Mucosa of rectum (tissue), 2 donors: ENCODE results near the gene DDX1.
"Not testable (repeated sequence)": the region's sequence is repeated elsewhere in the genome, so short reads cannot be mapped to it uniquely, and the experiment has no call there.

Experiments
- H3K27ac ChIP-seq, 2 donors: one replicate each; pipeline ENCODE4 v1.7.0; 2013; ENCODE audit warnings: inconsistent platforms in 2 of 2, low read depth in 2 of 2, low read length in 2 of 2
- H3K27me3 ChIP-seq, 2 donors: one replicate each; pipeline ENCODE4 v1.7.0; 2013; ENCODE audit warnings: low read length in 2 of 2; ENCODE audit not compliant: control insufficient read depth in 2 of 2, insufficient read depth in 2 of 2
- H3K36me3 ChIP-seq, 2 donors: one replicate each; pipeline ENCODE4 v1.7.0; 2013; ENCODE audit warnings: low read length in 2 of 2; ENCODE audit not compliant: control insufficient read depth in 2 of 2, insufficient read depth in 2 of 2
- H3K4me1 ChIP-seq, 2 donors: one replicate each; pipeline ENCODE4 v1.7.0; 2013; ENCODE audit warnings: low read length in 2 of 2, mild to moderate bottlenecking in 1 of 2; ENCODE audit not compliant: control insufficient read depth in 2 of 2, insufficient read depth in 2 of 2
- H3K4me3 ChIP-seq, 2 donors: one replicate each; pipeline ENCODE4 v1.7.0; 2013; ENCODE audit warnings: low read length in 2 of 2
- H3K9ac ChIP-seq, 2 donors: one replicate each; pipeline ENCODE4 v1.7.0; 2013; ENCODE audit warnings: low read length in 2 of 2, low read depth in 1 of 2, mild to moderate bottlenecking in 1 of 2
- H3K9me3 ChIP-seq, 2 donors: one replicate each; pipeline ENCODE4 v1.7.0; 2013; ENCODE audit warnings: low read length in 2 of 2; ENCODE audit not compliant: control insufficient read depth in 2 of 2
- donor health status: healthy.
- donor health status: Normal muscosa, but diverticular disease.

Gene DDX1

GRCh38 chr2:15606481-15607441 lies 15.1 kb downstream of the DDX1 start:
- Histone ChIP-seq H3K27ac (no peak overlapping the region), H3K4me3 (no peak overlapping the region), H3K27me3 (no peaks in the 10 kb centered on the region), H3K9ac (no peak overlapping the region), H3K4me1 (no peaks in the 10 kb centered on the region), H3K9me3 (no peaks in the 10 kb centered on the region), H3K36me3 (peaks cover 70 to 74% of the 10 kb centered on the region in 2 donors)

DNA sequence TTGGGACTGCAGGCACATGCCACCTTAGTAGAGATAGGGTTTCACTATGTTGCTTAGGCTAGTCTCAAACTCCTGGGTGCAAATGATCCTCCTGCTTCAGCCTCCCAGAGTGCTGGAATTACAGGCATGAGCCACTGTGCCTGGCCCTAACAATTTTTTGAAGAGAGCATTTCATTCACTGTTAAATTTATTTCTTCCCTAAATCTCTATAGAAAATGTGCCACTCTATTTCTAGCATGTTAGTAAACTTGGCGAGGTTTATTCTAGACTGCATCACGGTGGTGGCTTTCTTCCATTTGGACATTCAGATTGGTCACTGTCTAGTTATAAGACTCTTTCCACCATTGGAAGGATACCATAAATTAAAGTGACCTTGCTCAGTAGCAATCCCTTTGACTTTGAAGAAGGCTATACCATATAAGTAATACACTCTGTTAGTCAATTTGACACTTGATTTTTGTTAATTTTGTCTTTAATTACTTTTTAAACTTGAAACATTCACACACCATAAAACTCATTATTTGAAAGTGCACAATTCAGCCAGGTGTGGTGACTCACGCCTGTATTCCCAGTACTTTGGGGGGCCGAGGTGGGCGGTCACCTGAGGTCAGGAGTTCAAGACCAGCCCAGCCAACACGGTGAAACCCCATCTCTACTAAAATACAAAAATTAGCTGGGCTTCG lies 16.2 kb downstream of the DDX1 start:
- Histone ChIP-seq H3K27ac (no peak overlapping the region), H3K4me1 (no peaks in the 10 kb centered on the region), H3K9me3 (no peaks in the 10 kb centered on the region), H3K4me3 (no peak overlapping the region), H3K27me3 (no peaks in the 10 kb centered on the region), H3K9ac (no peak overlapping the region), H3K36me3 (peaks cover 61 to 63% of the 10 kb centered on the region in 2 donors)

GRCh38 chr2:15608392-15608761 lies 16.7 kb downstream of the DDX1 start:
- H3K9ac ChIP-seq, result no peak overlapping the region
- no peaks in the 10 kb centered on the region for H3K4me1 ChIP-seq
- no peak overlapping the region for H3K27ac ChIP-seq
- H3K27me3 ChIP-seq, result no peaks in the 10 kb centered on the region
- H3K4me3 ChIP-seq, result no peak overlapping the region
- peaks cover 56 to 60% of the 10 kb centered on the region in 2 donors for H3K36me3 ChIP-seq
- no peaks in the 10 kb centered on the region for H3K9me3 ChIP-seq

DNA sequence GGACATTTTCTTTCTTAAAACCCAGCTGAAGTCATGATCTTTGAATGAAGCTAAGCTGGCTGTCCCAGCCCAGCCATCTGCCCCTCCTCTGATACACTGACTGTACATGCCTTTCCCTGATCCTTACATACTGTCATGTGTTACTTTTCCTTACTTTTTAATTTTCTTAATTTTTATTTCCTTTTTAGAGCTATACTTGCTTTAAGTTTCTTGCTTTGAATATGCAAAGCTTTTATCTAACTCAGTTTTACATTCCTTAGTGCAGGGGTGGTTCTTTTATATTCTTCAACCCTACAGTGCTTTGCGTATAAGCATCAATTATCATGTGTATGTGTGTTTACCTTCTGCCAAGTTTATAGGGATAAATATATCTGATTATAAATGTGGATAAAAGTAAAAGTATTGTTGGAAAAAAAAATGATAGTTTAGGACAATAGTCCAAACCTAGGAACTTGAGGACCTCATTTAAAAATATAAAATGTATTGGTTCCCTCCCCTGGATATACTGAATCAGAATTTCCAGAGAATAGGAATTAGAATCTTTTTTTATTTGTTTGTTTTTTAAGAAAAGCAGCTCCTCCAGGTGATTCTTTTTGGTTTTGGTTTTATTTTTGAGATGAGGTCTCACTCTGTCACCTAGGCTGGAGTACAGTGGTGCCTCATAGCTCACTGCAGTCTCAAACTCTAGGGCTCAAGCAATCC lies 17.8 kb downstream of the DDX1 start:
- Histone ChIP-seq H3K9me3 (no peaks in the 10 kb centered on the region), H3K36me3 (peaks cover 53 to 56% of the 10 kb centered on the region in 2 donors), H3K4me3 (no peak overlapping the region), H3K27ac (no peak overlapping the region), H3K9ac (no peak overlapping the region), H3K27me3 (no peaks in the 10 kb centered on the region), H3K4me1 (no peaks in the 10 kb centered on the region)

- Histone ChIP-seq H3K36me3 (peaks cover 47 to 50% of the 10 kb centered on the region in 2 donors), H3K4me3 (no peak overlapping the region), H3K27me3 (no peaks in the 10 kb centered on the region), H3K9ac (no peak overlapping the region), H3K27ac (no peak overlapping the region), H3K9me3 (no peaks in the 10 kb centered on the region), H3K4me1 (no peaks in the 10 kb centered on the region)
Measured at GRCh38 chr2:15610430-15610952, 18.8 kb downstream of the DDX1 start.

- not testable (repeated sequence) for H3K4me1 ChIP-seq, H3K27ac ChIP-seq, H3K9me3 ChIP-seq, H3K9ac ChIP-seq, H3K27me3 ChIP-seq, H3K4me3 ChIP-seq
- peaks cover 31 to 44% of the 10 kb centered on the region in 2 donors for H3K36me3 ChIP-seq
Measured at GRCh38 chr2:15612101-15612500, 20.4 kb downstream of the DDX1 start.

- Histone ChIP-seq H3K27me3 (no peaks in the 10 kb centered on the region), H3K27ac (no peak overlapping the region), H3K9me3 (no peaks in the 10 kb centered on the region), H3K4me1 (no peaks in the 10 kb centered on the region), H3K36me3 (peaks cover 26 to 43% of the 10 kb centered on the region in 2 donors), H3K9ac (no peak overlapping the region), H3K4me3 (no peak overlapping the region)
Measured at GRCh38 chr2:15613736-15614429, 22.2 kb downstream of the DDX1 start.

- no peak overlapping the region for H3K27ac ChIP-seq
- H3K4me3 ChIP-seq, result no peak overlapping the region
- H3K9me3 ChIP-seq, result no peaks in the 10 kb centered on the region
- peaks cover 28 to 41% of the 10 kb centered on the region in 2 donors for H3K36me3 ChIP-seq
- no peaks in the 10 kb centered on the region for H3K4me1 ChIP-seq
- no peak overlapping the region for H3K9ac ChIP-seq
- H3K27me3 ChIP-seq, result no peaks in the 10 kb centered on the region
Measured at GRCh38 chr2:15614545-15615300, 23.1 kb downstream of the DDX1 start.

- H3K4me3 ChIP-seq, result no peak overlapping the region
- H3K36me3 ChIP-seq, result peaks cover 28 to 46% of the 10 kb centered on the region in 2 donors
- H3K27ac ChIP-seq, result no peak overlapping the region
- no peaks in the 10 kb centered on the region for H3K9me3 ChIP-seq
- H3K9ac ChIP-seq, result no peak overlapping the region
- no peaks in the 10 kb centered on the region for H3K4me1 ChIP-seq
- H3K27me3 ChIP-seq, result no peaks in the 10 kb centered on the region
Measured at GRCh38 chr2:15615301-15615920, 23.7 kb downstream of the DDX1 start.
